Measurements from ENCODE around the gene VMP1.
"Not testable (repeated sequence)": the region's sequence is repeated elsewhere in the genome, so short reads cannot be mapped to it uniquely, and the experiment has no call there.

Gene VMP1

DNA sequence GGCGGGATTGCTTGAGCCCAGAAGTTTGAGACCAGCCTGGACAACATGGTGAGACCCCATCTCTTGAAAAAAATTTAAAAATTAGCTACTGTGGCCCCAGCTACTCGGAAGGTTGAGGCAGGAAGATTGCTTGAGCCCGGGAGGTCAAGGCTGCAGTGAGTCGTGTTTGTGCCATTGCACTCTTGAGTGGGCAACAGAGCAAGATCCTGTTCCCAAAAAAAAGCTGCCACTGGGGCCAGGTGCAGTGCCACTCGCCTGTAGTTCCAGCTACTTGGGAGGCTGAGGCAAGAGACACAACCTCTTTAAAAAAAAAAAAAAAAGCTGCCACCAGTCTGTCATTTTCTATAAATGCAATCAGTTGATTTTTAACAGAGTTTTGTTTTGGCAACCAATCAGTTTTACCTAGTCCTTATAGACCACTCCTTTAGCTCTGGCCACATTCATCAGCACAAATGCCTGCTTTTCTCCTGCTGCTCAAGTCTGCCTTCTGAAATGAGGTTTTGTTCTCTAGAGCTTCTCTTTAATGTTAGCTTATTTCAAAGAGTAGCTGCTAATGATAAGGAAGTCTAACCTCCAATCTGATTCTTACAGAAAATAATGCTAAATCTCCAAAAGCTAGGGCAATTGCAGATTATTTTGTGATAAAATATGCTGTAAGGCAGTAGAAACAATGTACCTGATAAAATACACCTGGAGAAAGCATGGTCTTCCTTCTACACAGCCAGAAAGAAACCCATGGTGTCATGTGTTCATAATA, 120.4 kb downstream of the VMP1 start:
- H3K9me3 Mint-ChIP-seq, result no peaks in the 10 kb centered on the region
- H3K27ac Mint-ChIP-seq, result peak overlapping the region; percentile 81
- intact Hi-C loops (cut with micrococcal nuclease), result no loop called here
- H3K4me1 Mint-ChIP-seq (ENCODE audit: low read depth), result peaks cover 47% of the 10 kb centered on the region
- H3K4me3 Mint-ChIP-seq, result no peak overlapping the region
- no peaks in the 10 kb centered on the region for H3K27me3 Mint-ChIP-seq
- peaks cover 35% of the 10 kb centered on the region for H3K36me3 Mint-ChIP-seq (ENCODE audit: low read depth)

DNA sequence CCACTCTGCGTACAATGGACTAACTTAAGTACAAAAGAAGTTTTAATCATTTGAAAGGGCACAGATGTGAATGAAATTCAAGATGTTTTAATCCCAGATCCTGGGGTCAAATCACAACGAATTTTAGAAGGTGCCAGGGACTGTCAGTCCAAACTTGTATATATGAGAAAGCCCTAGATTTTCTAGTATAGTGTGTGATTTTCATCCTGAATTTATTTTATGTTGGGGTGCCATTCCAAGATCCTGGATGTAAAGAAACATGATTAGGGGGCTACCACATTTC, 121.0 kb downstream of the VMP1 start:
- peak overlapping the region; percentile 81 for H3K27ac Mint-ChIP-seq
- intact Hi-C loops (cut with micrococcal nuclease), result no loop called here
- peaks cover 47% of the 10 kb centered on the region for H3K4me1 Mint-ChIP-seq (ENCODE audit: low read depth)
- H3K4me3 Mint-ChIP-seq, result no peak overlapping the region
- no peaks in the 10 kb centered on the region for H3K27me3 Mint-ChIP-seq
- H3K9me3 Mint-ChIP-seq, result no peaks in the 10 kb centered on the region
- peaks cover 29% of the 10 kb centered on the region for H3K36me3 Mint-ChIP-seq (ENCODE audit: low read depth)

DNA sequence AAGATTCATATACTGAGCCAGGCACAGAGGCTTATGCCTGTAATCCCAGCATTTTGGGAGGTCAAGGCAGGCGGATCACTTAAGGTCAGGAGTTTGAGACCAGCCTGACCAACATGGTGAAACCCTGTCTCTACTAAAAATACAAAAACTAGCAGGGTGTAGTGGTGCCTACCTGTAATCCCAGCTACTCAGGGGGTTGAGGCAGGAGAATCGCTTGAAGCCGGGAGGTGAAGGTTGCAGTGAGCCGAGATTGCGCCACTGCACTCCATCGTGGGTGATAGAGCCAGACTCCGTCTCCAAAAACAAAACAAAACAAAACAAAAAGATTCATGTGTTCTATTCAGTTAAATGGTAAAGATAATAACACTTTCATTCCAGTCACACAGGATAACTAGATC, 121.4 kb downstream of the VMP1 start:
- peaks cover 47% of the 10 kb centered on the region for H3K4me1 Mint-ChIP-seq (ENCODE audit: low read depth)

DNA sequence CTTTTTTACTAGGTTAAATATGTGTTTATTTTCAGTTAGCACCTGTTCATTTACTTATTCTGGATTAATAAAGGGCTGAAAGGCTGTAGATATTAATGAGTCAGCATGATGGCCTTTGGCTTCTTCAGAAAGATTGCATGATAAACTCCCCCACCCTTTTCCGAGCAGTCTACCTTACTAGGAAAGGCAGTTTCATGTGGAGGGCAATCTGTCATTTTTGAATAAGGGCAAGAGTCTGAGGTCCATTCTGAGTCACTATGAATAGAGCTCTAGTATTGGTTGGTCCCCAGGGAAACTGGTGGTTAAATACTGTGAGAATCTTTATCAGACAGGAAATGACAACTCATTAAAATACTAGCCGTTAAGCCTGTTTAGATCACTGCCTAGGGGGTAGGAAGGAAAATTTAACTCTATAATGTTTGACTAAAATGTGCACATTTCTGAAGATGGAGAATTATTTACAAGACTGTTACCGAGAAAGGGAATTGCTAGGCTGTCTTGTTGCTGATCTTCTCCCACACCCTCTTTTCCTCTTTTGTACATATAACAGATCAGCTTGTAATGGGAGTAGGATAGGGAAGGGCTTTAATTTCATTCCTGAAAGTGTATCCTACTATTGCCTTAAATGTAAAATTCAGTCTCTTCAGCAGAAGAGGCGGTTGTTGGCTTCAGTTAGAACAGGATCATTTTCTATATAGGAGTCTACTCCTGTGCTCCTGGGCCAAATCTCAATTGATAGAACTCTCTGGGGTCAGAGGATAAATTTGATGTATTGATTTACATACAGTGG, 122.0 kb downstream of the VMP1 start:
- H3K27ac Mint-ChIP-seq, result peak overlapping the region; percentile 81
- H3K4me3 Mint-ChIP-seq, result peak overlapping the region; percentile 52
- H3K27me3 Mint-ChIP-seq, result no peaks in the 10 kb centered on the region
- H3K36me3 Mint-ChIP-seq (ENCODE audit: low read depth), result peaks cover 27% of the 10 kb centered on the region
- no peaks in the 10 kb centered on the region for H3K9me3 Mint-ChIP-seq
- intact Hi-C loops (cut with micrococcal nuclease), result loop anchor here (1.0 kb wide), 1 partner anchor 8 kb away; no protein-coding TSS in a partner anchor
- H3K4me1 Mint-ChIP-seq (ENCODE audit: low read depth), result peaks cover 47% of the 10 kb centered on the region

More for the DNA sequence above, 121.4 kb downstream of the VMP1 start:
- Mint-ChIP-seq H3K27ac (peak overlapping the region; percentile 81), H3K36me3 (ENCODE audit: low read depth) (peaks cover 27% of the 10 kb centered on the region), H3K4me3 (peak overlapping the region; percentile 40)
- not testable (repeated sequence) for H3K9me3 Mint-ChIP-seq, H3K27me3 Mint-ChIP-seq
- intact Hi-C loops (cut with micrococcal nuclease), result loop anchor here (1.0 kb wide), 1 partner anchor 8 kb away; no protein-coding TSS in a partner anchor

DNA sequence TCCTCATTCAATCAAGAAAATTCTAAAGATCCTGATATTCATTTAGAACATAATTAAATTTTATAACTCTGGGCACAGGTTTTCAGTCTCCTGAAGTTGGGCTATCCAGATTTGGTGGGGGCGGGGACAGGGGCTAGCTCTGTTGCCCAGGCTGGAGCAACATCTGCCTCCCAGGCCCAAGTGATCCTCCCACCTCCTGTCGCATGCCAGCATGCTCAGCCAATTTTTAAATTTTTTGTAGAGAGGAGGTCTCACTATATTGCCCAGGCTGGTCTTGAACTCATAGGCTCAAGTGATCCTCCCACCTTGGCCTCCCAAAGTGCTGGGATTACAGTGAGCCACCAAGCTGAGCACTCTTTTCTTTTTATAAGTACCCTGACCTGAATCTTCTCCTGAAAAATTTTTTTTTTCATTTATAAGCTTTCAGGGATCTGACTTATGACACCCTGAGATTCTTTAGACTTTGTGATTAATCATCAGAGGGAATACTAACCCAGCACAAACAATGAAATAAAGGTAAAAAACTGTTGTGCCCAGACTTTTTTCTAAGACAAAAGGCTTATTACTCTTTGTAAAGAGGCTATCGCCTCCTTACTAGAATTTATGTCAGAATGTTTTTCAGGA, 122.7 kb downstream of the VMP1 start:
- Mint-ChIP-seq H3K9me3 (no peaks in the 10 kb centered on the region), H3K27me3 (no peaks in the 10 kb centered on the region), H3K4me1 (ENCODE audit: low read depth) (peaks cover 47% of the 10 kb centered on the region), H3K27ac (peak overlapping the region; percentile 81), H3K4me3 (peak overlapping the region; percentile 17), H3K36me3 (ENCODE audit: low read depth) (peaks cover 28% of the 10 kb centered on the region)
- intact Hi-C loops (cut with micrococcal nuclease), result no loop called here

DNA sequence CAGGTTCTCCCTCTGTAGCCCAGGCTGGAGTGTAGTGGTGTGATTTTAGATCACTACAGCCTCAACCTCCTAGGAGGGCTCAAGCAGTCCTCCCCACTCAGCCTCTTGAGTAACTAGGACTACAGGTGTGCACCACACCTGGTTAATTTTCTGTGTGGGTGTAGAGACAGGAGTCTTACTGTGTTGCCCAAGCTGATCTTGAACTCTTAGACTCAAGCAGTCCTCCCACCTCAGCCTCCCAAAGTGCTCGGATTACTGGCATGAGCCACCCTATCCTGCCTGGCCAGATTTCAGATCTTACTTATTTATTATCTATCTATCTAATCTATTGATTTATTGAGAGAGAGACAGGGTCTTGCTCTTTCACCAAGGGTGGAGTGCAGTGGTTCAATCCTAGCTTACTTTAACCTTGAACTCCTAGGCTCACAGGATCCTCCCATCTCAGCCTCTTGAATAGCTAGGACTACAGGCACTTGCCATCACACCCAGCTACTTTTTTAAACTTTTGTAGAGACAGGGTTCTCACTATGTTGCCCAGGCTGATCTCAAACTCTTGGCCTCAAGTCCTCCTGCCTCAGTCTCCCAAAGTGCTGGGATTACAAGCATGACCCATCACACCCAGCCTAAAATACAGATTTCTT, 123.5 kb downstream of the VMP1 start:
- Mint-ChIP-seq H3K36me3 (ENCODE audit: low read depth) (peaks cover 24% of the 10 kb centered on the region), H3K4me3 (no peak overlapping the region), H3K4me1 (ENCODE audit: low read depth) (peaks cover 39% of the 10 kb centered on the region), H3K27me3 (no peaks in the 10 kb centered on the region), H3K9me3 (no peaks in the 10 kb centered on the region), H3K27ac (no peak overlapping the region)
- intact Hi-C loops (cut with micrococcal nuclease), result no loop called here

DNA sequence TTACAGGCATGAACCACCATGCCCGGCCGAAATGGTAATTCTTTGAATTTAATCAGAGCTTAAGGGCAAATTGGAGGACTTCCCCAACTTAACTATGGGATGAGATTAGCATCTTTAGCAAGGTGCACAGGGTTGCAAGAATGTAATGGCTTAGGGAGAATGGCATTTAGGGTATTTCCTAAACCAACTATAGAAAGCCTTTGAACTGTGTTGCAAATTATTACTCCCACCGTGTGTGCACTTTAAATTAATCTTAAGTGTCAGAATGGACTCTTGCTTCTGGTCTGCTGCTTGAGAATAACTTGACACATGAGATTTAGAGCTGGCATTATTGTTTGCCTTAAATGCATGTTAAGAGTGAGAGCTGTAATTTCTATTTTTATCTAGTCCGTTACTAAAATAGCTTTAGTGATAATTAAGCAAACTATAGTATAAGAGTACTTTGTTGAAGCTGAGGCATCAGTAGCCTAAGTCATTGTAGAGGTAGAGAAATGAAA, 125.5 kb downstream of the VMP1 start:
- Mint-ChIP-seq H3K9me3 (no peaks in the 10 kb centered on the region), H3K27me3 (no peaks in the 10 kb centered on the region), H3K4me1 (ENCODE audit: low read depth) (peaks cover 29% of the 10 kb centered on the region), H3K36me3 (ENCODE audit: low read depth) (peaks cover 13% of the 10 kb centered on the region), H3K27ac (no peak overlapping the region), H3K4me3 (no peak overlapping the region)
- intact Hi-C loops (cut with micrococcal nuclease), result no loop called here

DNA sequence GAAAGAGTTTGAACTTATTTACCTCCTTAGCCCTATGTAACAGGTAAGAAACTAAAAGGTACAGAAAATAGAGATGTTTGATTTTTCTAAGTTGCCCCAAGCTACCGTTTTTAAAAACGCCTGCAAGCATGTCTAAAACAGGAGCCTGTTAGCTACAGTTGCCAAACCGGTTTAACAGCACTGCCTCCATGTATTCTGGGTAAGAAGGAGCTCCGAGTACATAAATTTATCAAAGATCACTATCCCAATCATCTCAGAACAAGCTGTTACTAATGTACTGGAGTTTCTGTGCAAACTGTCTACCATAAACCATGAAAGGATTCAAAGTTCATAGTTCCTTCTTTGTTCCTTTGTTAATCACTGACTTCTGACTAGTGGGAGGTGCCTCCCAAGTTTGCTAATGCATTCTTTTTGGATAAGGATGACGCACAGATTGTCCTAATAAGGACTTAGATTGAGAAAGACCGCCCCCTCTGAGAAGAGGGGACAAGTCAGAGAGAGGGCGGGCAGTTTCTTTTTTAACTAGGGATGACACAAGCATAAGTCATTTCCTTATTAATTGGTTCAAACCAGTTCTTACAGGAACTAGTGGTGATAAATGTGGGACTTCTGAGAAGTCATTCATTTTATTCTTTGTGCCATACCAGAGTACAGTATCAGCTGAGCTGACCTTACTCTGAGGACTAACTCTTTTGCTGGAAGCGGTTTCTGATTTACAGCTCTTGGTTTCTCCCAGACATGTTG, 130.0 kb downstream of the VMP1 start:
- Mint-ChIP-seq H3K4me1 (ENCODE audit: low read depth) (peaks cover 17% of the 10 kb centered on the region), H3K27ac (peak overlapping the region; percentile 100), H3K27me3 (no peaks in the 10 kb centered on the region), H3K36me3 (ENCODE audit: low read depth) (peaks cover 58% of the 10 kb centered on the region), H3K4me3 (peak overlapping the region; percentile 93), H3K9me3 (no peaks in the 10 kb centered on the region)
- intact Hi-C loops (cut with micrococcal nuclease), result loop anchor here (1.0 to 2.0 kb wide), 3 partner anchors 8 to 51 kb away; no protein-coding TSS in a partner anchor

DNA sequence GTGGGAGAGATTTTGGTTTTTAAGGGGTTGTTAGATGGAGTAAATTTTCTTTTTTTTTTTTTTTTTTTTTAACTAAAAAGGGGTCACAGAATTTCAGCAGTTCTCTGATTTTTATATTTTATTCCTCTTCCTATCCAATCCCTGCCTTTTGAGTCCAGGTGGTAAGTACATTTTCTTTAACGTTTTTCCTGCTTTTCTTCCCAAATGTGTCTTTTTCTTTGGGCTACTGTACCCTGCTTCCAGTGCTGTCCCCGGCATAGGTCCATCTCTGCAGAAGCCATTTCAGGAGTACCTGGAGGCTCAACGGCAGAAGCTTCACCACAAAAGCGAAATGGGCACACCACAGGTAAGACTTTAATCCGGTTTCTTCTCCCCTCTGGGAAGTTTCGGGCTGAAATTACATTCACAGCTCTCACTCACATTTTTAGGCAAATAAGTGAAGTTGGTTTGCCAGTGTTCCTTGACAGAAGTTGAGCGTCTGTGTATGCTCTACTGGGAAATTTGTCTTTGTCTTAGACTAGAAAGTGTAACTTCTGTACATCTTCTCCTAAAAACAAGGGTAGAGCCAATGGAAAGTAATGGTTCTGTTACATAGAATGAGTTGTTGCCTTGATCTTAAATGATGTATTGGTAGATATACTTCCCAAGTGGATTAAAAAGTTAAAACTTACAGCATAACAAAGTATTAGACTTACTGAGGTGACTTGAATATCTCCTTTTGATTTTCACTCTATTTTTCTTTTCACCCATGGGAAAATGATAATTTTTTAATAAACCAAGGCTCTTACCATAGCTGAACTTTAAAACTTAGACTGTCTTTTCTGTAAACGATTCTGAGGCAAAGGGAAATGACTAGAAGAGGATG, 130.8 kb downstream of the VMP1 start:
- no peaks in the 10 kb centered on the region for H3K27me3 Mint-ChIP-seq
- peak overlapping the region; percentile 100 for H3K27ac Mint-ChIP-seq
- H3K36me3 Mint-ChIP-seq (ENCODE audit: low read depth), result peaks cover 65% of the 10 kb centered on the region
- peaks cover 24% of the 10 kb centered on the region for H3K4me1 Mint-ChIP-seq (ENCODE audit: low read depth)
- intact Hi-C loops (cut with micrococcal nuclease), result no loop called here
- no peaks in the 10 kb centered on the region for H3K9me3 Mint-ChIP-seq
- peak overlapping the region; percentile 93 for H3K4me3 Mint-ChIP-seq

DNA sequence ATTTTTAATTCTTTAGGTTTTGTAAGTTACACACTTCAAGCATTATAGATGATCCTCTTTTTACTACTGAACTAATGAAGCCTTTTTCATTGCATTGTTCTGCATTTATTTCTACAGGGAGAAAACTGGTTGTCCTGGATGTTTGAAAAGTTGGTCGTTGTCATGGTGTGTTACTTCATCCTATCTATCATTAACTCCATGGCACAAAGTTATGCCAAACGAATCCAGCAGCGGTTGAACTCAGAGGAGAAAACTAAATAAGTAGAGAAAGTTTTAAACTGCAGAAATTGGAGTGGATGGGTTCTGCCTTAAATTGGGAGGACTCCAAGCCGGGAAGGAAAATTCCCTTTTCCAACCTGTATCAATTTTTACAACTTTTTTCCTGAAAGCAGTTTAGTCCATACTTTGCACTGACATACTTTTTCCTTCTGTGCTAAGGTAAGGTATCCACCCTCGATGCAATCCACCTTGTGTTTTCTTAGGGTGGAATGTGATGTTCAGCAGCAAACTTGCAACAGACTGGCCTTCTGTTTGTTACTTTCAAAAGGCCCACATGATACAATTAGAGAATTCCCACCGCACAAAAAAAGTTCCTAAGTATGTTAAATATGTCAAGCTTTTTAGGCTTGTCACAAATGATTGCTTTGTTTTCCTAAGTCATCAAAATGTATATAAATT, 132.3 kb downstream of the VMP1 start:
- intact Hi-C loops (cut with micrococcal nuclease), result no loop called here
- Mint-ChIP-seq H3K36me3 (ENCODE audit: low read depth) (peaks cover 58% of the 10 kb centered on the region), H3K4me1 (ENCODE audit: low read depth) (peaks cover 30% of the 10 kb centered on the region)

DNA sequence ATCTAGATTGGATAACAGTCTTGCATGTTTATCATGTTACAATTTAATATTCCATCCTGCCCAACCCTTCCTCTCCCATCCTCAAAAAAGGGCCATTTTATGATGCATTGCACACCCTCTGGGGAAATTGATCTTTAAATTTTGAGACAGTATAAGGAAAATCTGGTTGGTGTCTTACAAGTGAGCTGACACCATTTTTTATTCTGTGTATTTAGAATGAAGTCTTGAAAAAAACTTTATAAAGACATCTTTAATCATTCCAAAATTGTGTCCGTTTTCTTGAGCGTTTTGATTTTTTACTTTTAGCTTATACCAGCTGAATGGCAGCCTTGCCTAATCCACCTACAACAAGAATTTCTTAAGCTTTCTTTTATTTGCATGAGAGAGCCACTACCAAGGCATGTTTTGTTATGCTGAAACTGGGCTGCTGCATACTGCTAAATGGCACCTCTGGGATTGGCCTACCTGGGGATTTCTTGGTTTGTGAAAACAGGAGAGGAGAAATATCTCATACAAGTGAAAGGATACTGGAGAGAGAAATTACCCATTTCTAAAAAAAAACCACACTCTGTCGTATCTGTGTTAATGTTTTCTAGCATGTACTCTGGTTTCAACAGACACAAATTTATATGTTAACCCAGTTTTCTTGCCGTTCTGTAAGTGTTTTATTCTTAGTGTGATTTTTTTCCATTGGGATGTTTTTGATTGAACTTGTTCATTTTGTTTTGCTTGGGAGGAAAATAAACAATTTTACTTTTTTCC, 133.1 kb downstream of the VMP1 start:
- H3K4me3 Mint-ChIP-seq, result peak overlapping the region; percentile 93
- no peaks in the 10 kb centered on the region for H3K9me3 Mint-ChIP-seq
- peak overlapping the region; percentile 100 for H3K27ac Mint-ChIP-seq
- H3K27me3 Mint-ChIP-seq, result no peaks in the 10 kb centered on the region
- H3K4me1 Mint-ChIP-seq (ENCODE audit: low read depth), result peaks cover 32% of the 10 kb centered on the region
- H3K36me3 Mint-ChIP-seq (ENCODE audit: low read depth), result peaks cover 58% of the 10 kb centered on the region
- intact Hi-C loops (cut with micrococcal nuclease), result no loop called here

More for the DNA sequence above, 132.3 kb downstream of the VMP1 start:
- H3K27ac Mint-ChIP-seq, result peak overlapping the region; percentile 100
- no peaks in the 10 kb centered on the region for H3K27me3 Mint-ChIP-seq
- no peaks in the 10 kb centered on the region for H3K9me3 Mint-ChIP-seq
- H3K4me3 Mint-ChIP-seq, result peak overlapping the region; percentile 93

Measured in dendritic cell treated with granulocyte-macrophage colony-stimulating factor and Interleukin-4, amounts not matched to agents 40 ng/mL and 50 ng/mL, for 4 days (primary cell).